Measurements from ENCODE around the gene IGLL1.
"Not testable (repeated sequence)": the region's sequence is repeated elsewhere in the genome, so short reads cannot be mapped to it uniquely, and the experiment has no call there.

The IGLL1 gene

DNA sequence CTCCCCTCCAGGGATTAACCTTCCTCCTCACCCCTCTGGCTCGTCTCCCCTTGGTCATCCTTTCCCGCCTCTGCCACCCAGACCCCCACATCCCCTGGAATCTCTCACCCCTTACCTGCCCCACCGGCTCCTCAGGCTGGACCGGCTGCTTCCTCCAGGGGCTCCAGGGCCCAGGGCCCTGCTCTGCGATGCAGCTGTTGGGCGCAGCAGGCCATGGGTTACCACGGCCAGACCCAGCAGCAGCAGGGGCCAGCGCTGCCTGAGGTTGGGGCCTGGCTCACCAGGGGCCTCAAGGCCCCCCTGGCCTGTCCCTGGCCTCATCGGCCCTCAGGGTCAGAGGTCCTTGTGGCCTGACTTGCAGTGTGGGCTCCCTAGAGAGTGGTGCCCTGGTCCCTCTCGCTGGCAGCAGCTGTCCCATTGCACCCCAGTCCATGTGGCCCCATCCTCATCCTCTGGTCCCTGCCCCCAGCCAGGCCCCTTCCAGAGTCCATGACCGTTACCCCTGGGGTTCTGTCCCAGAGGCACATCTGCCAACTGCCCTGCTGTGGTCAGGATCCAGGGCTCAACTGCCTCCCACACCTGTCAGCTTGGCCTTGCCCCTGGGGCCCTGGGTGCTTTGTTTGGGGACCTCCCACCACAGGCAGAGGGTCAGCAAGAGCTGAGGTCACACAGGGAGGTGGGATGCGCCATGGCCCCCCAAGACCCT lies at the start of gene IGLL1:
TSS of gene IGLL1 (minus strand) at position 421 of the 706 bp plus-strand sequence. CDS start at position 321, 100 bp downstream.
- Histone ChIP-seq H3K27ac (ENCODE audit: low read length) (no peak within 1 kb of the TSS), H3K9me2 (replicated peaks; ENCODE audit: insufficient read depth, low read length) (no peaks in the 10 kb centered on the region), H3K36me3 (replicated peaks; ENCODE audit: insufficient read depth, low read length) (no peaks in the 10 kb centered on the region), H3F3A (ENCODE audit: insufficient read depth, low read length) (no peaks in the 10 kb centered on the region), H2AFZ (ENCODE audit: low read length) (no peak within 1 kb of the TSS), H3K27me3 (replicated peaks; ENCODE audit: insufficient read depth, low read length) (0 out of 2 replicates have a peak, but pooled peaks cover 3% of the 10 kb centered on the region), H3K79me2 (ENCODE audit: low read length) (no peaks in the 10 kb centered on the region), H3K4me3 (ENCODE audit: low read length) (no peak within 1 kb of the TSS), H4K20me1 (ENCODE audit: insufficient read depth, low read length) (no peaks in the 10 kb centered on the region), H3K9me3 (replicated peaks; ENCODE audit: insufficient read depth, low read length) (no peaks in the 10 kb centered on the region), H3K4me1 (ENCODE audit: low read length) (no peaks in the 10 kb centered on the region), H3K9ac (ENCODE audit: low read length) (no peak within 1 kb of the TSS), H3K4me2 (ENCODE audit: low read depth, low read length) (no peak within 1 kb of the TSS)
- TF ChIP-seq, protein P1, sequence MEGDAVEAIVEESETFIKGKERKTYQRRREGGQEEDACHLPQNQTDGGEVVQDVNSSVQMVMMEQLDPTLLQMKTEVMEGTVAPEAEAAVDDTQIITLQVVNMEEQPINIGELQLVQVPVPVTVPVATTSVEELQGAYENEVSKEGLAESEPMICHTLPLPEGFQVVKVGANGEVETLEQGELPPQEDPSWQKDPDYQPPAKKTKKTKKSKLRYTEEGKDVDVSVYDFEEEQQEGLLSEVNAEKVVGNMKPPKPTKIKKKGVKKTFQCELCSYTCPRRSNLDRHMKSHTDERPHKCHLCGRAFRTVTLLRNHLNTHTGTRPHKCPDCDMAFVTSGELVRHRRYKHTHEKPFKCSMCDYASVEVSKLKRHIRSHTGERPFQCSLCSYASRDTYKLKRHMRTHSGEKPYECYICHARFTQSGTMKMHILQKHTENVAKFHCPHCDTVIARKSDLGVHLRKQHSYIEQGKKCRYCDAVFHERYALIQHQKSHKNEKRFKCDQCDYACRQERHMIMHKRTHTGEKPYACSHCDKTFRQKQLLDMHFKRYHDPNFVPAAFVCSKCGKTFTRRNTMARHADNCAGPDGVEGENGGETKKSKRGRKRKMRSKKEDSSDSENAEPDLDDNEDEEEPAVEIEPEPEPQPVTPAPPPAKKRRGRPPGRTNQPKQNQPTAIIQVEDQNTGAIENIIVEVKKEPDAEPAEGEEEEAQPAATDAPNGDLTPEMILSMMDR (IDR thresholded peaks at IDR 0.05; ENCODE audit: low read length), result no peak
- TF ChIP-seq EZH2phosphoT487 (IDR thresholded peaks at IDR 0.05; ENCODE audit: low read length) (no peak), EZH2 (optimal IDR thresholded peaks at IDR 0.05; ENCODE audit: low read depth, low read length) (no peak)
- DNase-seq, result no peak

DNA sequence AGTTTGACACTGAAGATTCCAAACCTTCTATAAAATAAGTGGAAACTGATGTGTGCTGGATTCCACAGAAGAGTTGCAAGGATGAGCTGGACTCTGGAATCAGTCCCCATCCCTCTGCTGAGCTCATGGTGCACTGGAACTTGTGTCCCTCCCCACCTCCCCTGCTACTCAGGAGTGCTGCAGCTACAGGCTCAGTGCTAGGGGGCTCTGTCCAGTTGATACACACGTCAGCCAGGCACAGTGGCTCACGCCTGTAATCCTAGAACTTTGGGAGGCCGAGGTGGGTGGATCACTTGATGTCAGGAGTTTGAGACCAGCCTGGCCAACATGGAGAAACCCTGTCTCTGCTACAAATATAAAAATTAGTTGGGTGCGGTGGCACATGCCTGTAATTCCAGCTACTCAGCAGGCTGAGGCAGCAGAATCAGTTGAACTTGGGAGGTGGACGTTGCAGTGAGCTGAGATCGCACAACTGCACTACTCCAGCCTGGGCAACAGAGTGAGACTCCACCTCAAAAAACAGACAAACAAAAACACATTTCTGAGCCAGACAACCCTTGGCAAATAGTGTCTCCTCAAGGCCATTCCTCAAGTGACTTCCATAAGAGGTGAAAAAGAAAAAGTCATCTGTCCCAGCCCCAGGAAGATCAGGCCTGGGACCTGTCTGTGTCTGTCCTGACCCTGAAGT lies 48.1 kb upstream of the IGLL1 start:
- not testable (repeated sequence) for H3K27ac ChIP-seq (ENCODE audit: low read length); H3K79me2 ChIP-seq (ENCODE audit: low read length); H2AFZ ChIP-seq (ENCODE audit: low read length); H3K4me3 ChIP-seq (ENCODE audit: low read length); H3K4me1 ChIP-seq (ENCODE audit: low read length); DNase-seq; H3F3A ChIP-seq (ENCODE audit: insufficient read depth, low read length); H4K20me1 ChIP-seq (ENCODE audit: insufficient read depth, low read length); H3K36me3 ChIP-seq (replicated peaks; ENCODE audit: insufficient read depth, low read length); H3K9ac ChIP-seq (ENCODE audit: low read length); H3K9me3 ChIP-seq (replicated peaks; ENCODE audit: insufficient read depth, low read length); H3K4me2 ChIP-seq (ENCODE audit: low read depth, low read length); H3K9me2 ChIP-seq (replicated peaks; ENCODE audit: insufficient read depth, low read length); H3K27me3 ChIP-seq (replicated peaks; ENCODE audit: insufficient read depth, low read length)

DNA sequence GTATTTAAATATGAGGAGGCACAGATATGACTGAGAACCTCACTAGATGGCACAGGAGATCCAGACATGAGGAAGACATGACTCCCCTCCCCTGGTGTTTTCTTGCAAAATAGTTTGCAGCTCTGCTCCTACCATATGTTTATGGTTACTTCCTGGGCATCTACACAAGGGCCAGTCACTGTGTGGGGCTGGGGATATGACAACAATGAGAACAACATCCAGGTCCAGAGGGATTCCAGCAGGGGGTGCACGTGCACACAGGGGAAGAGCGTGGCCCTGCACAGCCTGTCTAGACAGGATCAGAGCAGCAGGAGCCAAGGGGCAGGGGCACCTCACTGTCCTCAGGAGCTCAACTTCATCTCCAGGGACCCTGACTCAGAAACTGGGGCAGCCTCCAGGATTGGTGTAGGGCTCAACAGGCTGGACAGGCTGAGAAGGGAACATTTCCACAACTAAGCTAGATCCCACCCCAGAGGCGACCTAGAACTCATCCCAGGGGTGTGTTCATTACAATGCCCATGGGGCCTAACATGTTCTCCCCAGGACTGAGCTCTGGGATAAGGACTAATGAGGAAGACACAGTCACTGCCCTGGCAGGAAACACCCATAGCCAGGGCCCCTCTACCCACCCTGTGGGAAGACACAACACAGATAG lies 47.4 kb upstream of the IGLL1 start:
- not testable (repeated sequence) for H3K4me1 ChIP-seq (ENCODE audit: low read length); H3K79me2 ChIP-seq (ENCODE audit: low read length); H3K4me2 ChIP-seq (ENCODE audit: low read depth, low read length); H3K9ac ChIP-seq (ENCODE audit: low read length); H3K4me3 ChIP-seq (ENCODE audit: low read length); H3K9me3 ChIP-seq (replicated peaks; ENCODE audit: insufficient read depth, low read length); H3F3A ChIP-seq (ENCODE audit: insufficient read depth, low read length); H3K27ac ChIP-seq (ENCODE audit: low read length); H3K27me3 ChIP-seq (replicated peaks; ENCODE audit: insufficient read depth, low read length); H2AFZ ChIP-seq (ENCODE audit: low read length); H4K20me1 ChIP-seq (ENCODE audit: insufficient read depth, low read length); H3K9me2 ChIP-seq (replicated peaks; ENCODE audit: insufficient read depth, low read length); H3K36me3 ChIP-seq (replicated peaks; ENCODE audit: insufficient read depth, low read length)
- DNase-seq, result peak; percentile 17
- TF ChIP-seq, protein P1 (IDR thresholded peaks at IDR 0.05; ENCODE audit: low read length), result peak; percentile 35
